Gastrocnemius medialis (tissue), 4 donors: ENCODE data around the gene RALBP1.

Experiments used
- POLR2A ChIP-seq, 2 donors: fragments of 450-650 bp; IDR thresholded peaks; one replicate each; pipeline ENCODE4 v1.6.1; 2017; ENCODE audit warnings: antibody characterized with exemption in 2 of 2, mild to moderate bottlenecking in 2 of 2, moderate library complexity in 2 of 2
- TF ChIP-seq, protein P1 (sequence below), 5 experiments: fragments of 450-650 bp in 3 of 5; fragments of 200-600 bp in 2 of 5; sonication (generic) in 2 of 5; IDR thresholded peaks in 4 of 5; conservative IDR thresholded peaks in 1 of 5; 1 replicate in 4 of 5; 2 replicates in 1 of 5; pipeline ENCODE4 v1.5.1; 2016 to 2019; ENCODE audit warnings: antibody characterized with exemption in 5 of 5, mild to moderate bottlenecking in 3 of 5, moderate library complexity in 3 of 5

DNA sequence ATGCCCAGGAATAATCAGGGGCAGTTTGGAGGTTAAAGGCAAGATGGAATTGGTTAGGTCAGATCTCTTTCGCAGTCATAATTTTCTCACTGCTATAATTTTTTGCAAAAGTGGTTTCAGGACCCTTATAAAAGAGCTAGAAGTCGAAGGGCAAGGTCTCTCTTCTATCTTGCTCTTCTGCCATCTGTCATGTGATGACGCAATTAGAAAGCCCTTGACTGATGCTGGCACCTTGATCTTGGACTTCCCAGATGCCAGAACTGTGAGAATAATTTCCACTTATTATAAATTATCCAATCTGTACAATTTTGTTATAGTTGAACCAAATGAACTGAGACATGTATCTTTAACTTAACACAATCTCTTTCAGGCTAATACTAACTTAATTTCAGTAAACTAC lies 6.3 kb upstream of the RALBP1 start:
- TF ChIP-seq, protein P1, sequence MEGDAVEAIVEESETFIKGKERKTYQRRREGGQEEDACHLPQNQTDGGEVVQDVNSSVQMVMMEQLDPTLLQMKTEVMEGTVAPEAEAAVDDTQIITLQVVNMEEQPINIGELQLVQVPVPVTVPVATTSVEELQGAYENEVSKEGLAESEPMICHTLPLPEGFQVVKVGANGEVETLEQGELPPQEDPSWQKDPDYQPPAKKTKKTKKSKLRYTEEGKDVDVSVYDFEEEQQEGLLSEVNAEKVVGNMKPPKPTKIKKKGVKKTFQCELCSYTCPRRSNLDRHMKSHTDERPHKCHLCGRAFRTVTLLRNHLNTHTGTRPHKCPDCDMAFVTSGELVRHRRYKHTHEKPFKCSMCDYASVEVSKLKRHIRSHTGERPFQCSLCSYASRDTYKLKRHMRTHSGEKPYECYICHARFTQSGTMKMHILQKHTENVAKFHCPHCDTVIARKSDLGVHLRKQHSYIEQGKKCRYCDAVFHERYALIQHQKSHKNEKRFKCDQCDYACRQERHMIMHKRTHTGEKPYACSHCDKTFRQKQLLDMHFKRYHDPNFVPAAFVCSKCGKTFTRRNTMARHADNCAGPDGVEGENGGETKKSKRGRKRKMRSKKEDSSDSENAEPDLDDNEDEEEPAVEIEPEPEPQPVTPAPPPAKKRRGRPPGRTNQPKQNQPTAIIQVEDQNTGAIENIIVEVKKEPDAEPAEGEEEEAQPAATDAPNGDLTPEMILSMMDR (IDR thresholded peaks at IDR 0.05 in 4 of 5, conservative IDR thresholded peaks at IDR 0.05 in 1 of 5) = no peak
- TF ChIP-seq POLR2A (IDR thresholded peaks at IDR 0.05) = no peak
